ENCODE measurements around the gene HNRNPA2B1. TPM values are rescaled to one million over a fixed set of nuclear protein-coding genes. Genes with fewer than 3 reads are reported as not detected.

The HNRNPA2B1 gene
- total RNA-seq, 4 donors from 2014 or later = 123 to 362 (median 208) TPM

DNA sequence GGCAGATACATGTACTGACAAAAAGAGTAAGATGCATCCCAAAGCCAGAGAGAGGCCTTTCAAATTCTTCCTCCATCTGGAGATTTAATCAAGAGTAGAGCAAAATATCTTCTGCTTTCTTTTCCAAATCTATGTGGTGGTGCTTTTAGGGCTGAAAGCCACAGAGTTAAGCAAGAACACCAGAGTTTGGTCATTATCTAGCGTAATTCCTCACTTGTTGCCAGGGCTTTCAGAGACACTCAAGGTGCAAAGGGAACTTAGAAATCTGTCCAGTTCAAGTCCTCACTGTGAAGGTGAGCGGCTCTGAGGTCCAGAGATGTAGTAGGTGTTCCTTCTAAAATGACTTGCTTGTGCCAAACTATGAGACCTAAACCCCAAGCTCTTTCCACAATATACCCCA, 59.5 kb downstream of the HNRNPA2B1 start:
- no peak for TF ChIP-seq POLR2AphosphoS5 (IDR thresholded peaks at IDR 0.05)
- H3K27me3 ChIP-seq = no peaks in the 10 kb centered on the region
- no peaks in the 10 kb centered on the region for H3K36me3 ChIP-seq
- H3K4me1 ChIP-seq = no peaks in the 10 kb centered on the region
- intact Hi-C loops (cut with DNase I; ENCODE audit: low total_unique reads) = no loop called here
- H3K4me3 ChIP-seq = no peak overlapping the region
- no peak overlapping the region for H3K27ac ChIP-seq
- 87% methylated on average over 2 of the region's 2 CpGs; no CpG with 5 or more reads in 1 of the 2 donors for WGBS, 2 donors (ENCODE audit: low coverage in 1 of 2)
- in situ Hi-C loops (cut with MboI; ENCODE audit: low pct_ligation_motif_present in 1 of 4, low pct_unique_long_range_greater_than_20kb in 1 of 4, low sequenced_read_pairs in 3 of 4) = no loop called here
- no peaks in the 10 kb centered on the region for H3K9me3 ChIP-seq
- no peak for DNase-seq

DNA sequence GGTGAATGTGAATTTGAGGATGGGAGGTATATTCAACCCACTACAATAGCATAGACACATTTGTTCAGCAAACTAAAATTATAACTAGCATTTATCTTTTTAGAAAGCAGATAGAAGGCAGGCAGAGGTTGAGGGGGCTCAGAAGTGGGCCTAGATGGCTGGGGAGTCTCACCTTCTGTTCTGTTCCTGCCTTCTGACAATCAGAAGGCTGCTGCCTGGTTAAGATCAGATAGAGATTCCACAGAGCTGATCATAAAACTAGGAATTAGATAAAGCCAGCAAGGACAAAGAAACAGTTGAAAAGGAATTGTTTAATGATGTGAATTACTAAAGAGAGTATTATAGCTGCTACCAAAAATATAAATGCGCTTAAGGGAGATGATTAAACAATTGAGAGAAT, 60.2 kb downstream of the HNRNPA2B1 start:
- in situ Hi-C loops (cut with MboI; ENCODE audit: low pct_ligation_motif_present in 1 of 4, low pct_unique_long_range_greater_than_20kb in 1 of 4, low sequenced_read_pairs in 3 of 4) (no loop called here), intact Hi-C loops (cut with DNase I; ENCODE audit: low total_unique reads) (no loop called here)
- Histone ChIP-seq H3K9me3 (no peaks in the 10 kb centered on the region), H3K4me1 (no peaks in the 10 kb centered on the region), H3K36me3 (no peaks in the 10 kb centered on the region), H3K27ac (no peak overlapping the region), H3K4me3 (no peak overlapping the region), H3K27me3 (no peaks in the 10 kb centered on the region)
- 97 to 100% methylated on average over 1 of the region's 1 CpG for WGBS, 2 donors (ENCODE audit: low coverage in 1 of 2)
- TF ChIP-seq POLR2A (IDR thresholded peaks at IDR 0.05) = no peak
- DNase-seq = no peak

Other genes with a start within 250 kb of the HNRNPA2B1 start
- gene NFE2L3, start 48.5 kb downstream of the HNRNPA2B1 start, total RNA-seq = 10 to 100 TPM in 1 of 4 donors, 1 to 10 TPM in 3; 1.4 to 11.4 (median 6.6) TPM
- 100 to 1,000 TPM in 1 of 4 donors, 10 to 100 TPM in 3; 48.2 to 107 (median 60.3) TPM for gene CBX3, start 999 bp upstream of the HNRNPA2B1 start, total RNA-seq
- 1 to 10 TPM in 3 of 4 donors, not detected in 1; 1.5 to 5.9 (median 3.1) TPM for gene SNX10, start 91.1 kb upstream of the HNRNPA2B1 start, total RNA-seq

Measured in transverse colon (tissue), 4 donors.